Suprapubic skin (tissue), 4 donors: ENCODE results near the gene SPDYE2B.
"Not testable (repeated sequence)": the region's sequence is repeated elsewhere in the genome, so short reads cannot be mapped to it uniquely, and the experiment has no call there.

Experiments
- CTCF ChIP-seq, 2 donors: fragments of 200-600 bp in 1 of 2; fragments of 450-650 bp in 1 of 2; sonication (generic) in 1 of 2; IDR thresholded peaks; one replicate each; pipeline ENCODE4 v1.5.1; 2016 to 2019; ENCODE audit warnings: antibody characterized with exemption in 2 of 2, mild to moderate bottlenecking in 1 of 2, moderate library complexity in 1 of 2
- POLR2A ChIP-seq, 2 donors: fragments of 450-650 bp; IDR thresholded peaks; one replicate each; pipeline ENCODE4 v1.6.1; 2017; ENCODE audit warnings: antibody characterized with exemption in 2 of 2, mild to moderate bottlenecking in 2 of 2, moderate library complexity in 2 of 2
- POLR2AphosphoS5 ChIP-seq, 3 donors: sonication (generic); formaldehyde crosslinking; IDR thresholded peaks; one replicate each; pipeline ENCODE4 v1.6.1; 2017; ENCODE audit warnings: antibody characterized with exemption in 3 of 3

GRCh38 chr7:102611675-102612325 lies 38.3 kb upstream of the SPDYE2B start:
- TF ChIP-seq CTCF, POLR2AphosphoS5, POLR2A (IDR thresholded peaks at IDR 0.05): not testable (repeated sequence)
